HEK293T (cell line): ENCODE data around the gene ANKZF1.

Experiments used
- BHLHE40 ChIP-seq: fragments of 450-650 bp; IDR thresholded peaks from 2 replicates; pipeline ENCODE4 v1.6.1; 2016; ENCODE audit warnings: mild to moderate bottlenecking, moderate library complexity, borderline replicate concordance
- CTBP1 ChIP-seq: fragments of 450-650 bp; IDR thresholded peaks from 2 replicates; pipeline ENCODE4 v1.6.1; 2016; ENCODE audit warnings: borderline replicate concordance
- FOXA1 ChIP-seq: fragments of 450-650 bp; IDR thresholded peaks from 2 replicates; pipeline ENCODE4 v1.6.1; 2016; ENCODE audit warnings: mild to moderate bottlenecking
- FOXK2 ChIP-seq: fragments of 450-650 bp; IDR thresholded peaks from 2 replicates; pipeline ENCODE4 v1.6.1; 2016; ENCODE audit warnings: mild to moderate bottlenecking
- FOXM1 ChIP-seq: fragments of 450-650 bp; IDR thresholded peaks from 2 replicates; pipeline ENCODE4 v1.6.1; 2017; ENCODE audit warnings: mild to moderate bottlenecking, borderline replicate concordance
- LEF1 ChIP-seq: fragments of 450-650 bp; IDR thresholded peaks from 2 replicates; pipeline ENCODE4 v1.6.1; 2017; ENCODE audit warnings: mild to moderate bottlenecking, borderline replicate concordance
- NFRKB ChIP-seq: fragments of 450-650 bp; IDR thresholded peaks from 2 replicates; pipeline ENCODE4 v1.6.1; 2016; ENCODE audit warnings: mild to moderate bottlenecking, moderate library complexity
- SP1 ChIP-seq: fragments of 450-650 bp; IDR thresholded peaks from 2 replicates; pipeline ENCODE4 v1.6.1; 2017
- SUZ12 ChIP-seq: fragments of 450-650 bp; IDR thresholded peaks from 2 replicates; pipeline ENCODE4 v1.6.1; 2016; ENCODE audit warnings: mild to moderate bottlenecking
- TARDBP ChIP-seq: fragments of 450-650 bp; IDR thresholded peaks from 2 replicates; pipeline ENCODE4 v1.6.1; 2016
- ZNF384 ChIP-seq: fragments of 450-650 bp; IDR thresholded peaks from 2 replicates; pipeline ENCODE4 v1.6.1; 2016

DNA sequence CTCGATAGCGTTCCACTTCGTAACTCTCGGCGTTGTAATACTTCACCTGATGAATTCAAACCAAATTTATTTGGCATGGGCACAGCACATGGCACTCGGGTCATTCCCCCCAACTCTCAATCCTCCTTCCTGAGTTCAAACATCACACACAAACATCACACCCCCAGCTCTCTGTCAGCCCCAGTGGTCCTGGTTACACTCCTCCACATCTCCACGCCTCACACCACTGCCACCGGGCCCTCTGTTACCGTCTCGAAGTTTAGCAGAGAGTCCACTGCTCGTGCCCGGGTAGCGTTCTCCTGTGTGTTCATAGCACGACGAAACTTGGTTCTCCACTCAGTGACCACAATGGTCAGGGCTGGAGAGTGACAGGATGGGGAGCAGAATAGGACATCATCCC is 15.5 kb upstream of the ANKZF1 start:
- TF ChIP-seq FOXM1: no peak
- no peak for TF ChIP-seq CTBP1
- no peak for TF ChIP-seq BHLHE40
- no peak for TF ChIP-seq TARDBP
- no peak for TF ChIP-seq LEF1
- TF ChIP-seq FOXA1: no peak
- no peak for TF ChIP-seq SP1
- no peak for TF ChIP-seq FOXK2
- TF ChIP-seq SUZ12: no peak
- no peak for TF ChIP-seq NFRKB
- TF ChIP-seq ZNF384: no peak
